Heart left ventricle (tissue), 13 donors: ENCODE data around the gene GPRIN1.

Experiments
- POLR2A ChIP-seq, 2 donors: fragments of 450-650 bp; IDR thresholded peaks; one replicate each; pipeline ENCODE4 v1.6.1; 2017; ENCODE audit warnings: antibody characterized with exemption in 2 of 2, mild to moderate bottlenecking in 2 of 2, moderate library complexity in 2 of 2
- TF ChIP-seq, protein P1 (sequence below), 12 donors: fragments of 200-600 bp; sonication (generic) in 4 of 12; IDR thresholded peaks; one replicate each; pipeline versions ENCODE4 v1.5.0 to v1.8.0; 2018 to 2022; ENCODE audit warnings: antibody characterized with exemption in 12 of 12, mild to moderate bottlenecking in 5 of 12
- donor health status: ischemic (EF 13 %, LVEDD 7.1; RV severe dilation, severe dysfunction).
- donor health status: DM: no; HTN: yes; CAD: no.
- donor health status: DM: no; HTN: no; CAD: no.
- donor health status: ischemic (EF 25% LVEDD 6.9; RV normal size, moderate dysfunction).
- donor health status: ischemic (EF 25% LVEDD 5.7; RV mildly dilated, moderate dysfunction).
- donor health status: ischemic (EF 35%, LVEDD 5.7; RV mildly dilated, moderate dysfunction).
- donor health status: nonischemic (EF 11% LVEDD 7.7; RV severe dilation, severe dysfunction).
- donor health status: DM: yes; HTN: yes; CAD: no.
- donor health status: PGD.
- donor health status: ischemic (EF 29% LVEDD 5.4; RV normal size, mild dysfunction).
- donor health status: nonischemic (EF 23%, LVEDD 6.1; RV moderate dilation, normal function).

DNA sequence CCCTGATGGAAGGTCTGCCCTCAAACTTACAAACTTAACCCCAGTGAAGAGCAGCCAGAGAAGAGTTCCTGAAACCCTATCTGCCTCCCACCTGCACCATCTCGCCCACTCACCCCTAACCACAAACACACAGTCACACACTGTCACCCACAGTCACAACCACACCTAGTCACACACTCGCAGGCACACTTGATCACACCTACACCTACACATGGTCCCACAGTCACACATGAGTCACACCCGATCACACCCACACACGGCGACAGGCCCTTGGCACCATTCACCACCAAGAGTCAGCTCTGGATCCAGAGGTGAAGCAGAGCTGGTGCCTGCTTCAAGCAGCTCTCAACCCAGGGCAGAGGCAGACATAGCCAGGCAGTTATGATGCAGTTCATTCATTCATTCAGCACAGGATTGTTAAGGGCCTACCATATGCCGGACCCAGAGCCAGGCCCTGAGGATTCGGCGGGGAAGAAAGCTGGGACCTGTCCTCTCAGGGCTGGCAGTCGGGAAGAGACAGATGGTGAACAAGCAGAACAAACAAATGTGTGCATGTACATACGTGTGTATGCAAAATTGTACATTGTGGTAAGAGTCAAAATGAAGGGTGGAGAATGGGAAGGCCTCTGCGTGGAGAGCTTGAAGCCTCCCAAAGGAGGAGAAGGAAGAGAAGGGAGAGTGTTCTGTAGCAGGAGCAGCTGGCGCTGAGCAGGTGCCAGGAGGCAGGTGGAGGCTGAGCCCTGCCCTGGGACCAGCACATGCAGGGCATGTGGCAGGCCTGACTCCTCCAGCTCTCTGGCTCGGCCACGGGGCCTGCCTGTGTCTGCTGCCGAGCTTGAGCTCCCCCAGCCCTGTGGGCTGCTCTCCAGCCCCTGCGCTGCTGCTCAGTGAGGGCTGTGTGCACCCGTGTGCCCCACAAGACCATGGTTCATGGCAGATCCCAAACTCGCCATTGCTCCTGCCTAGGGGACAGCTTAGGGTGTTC is 43.7 kb upstream of the GPRIN1 start:
- TF ChIP-seq, protein P1, sequence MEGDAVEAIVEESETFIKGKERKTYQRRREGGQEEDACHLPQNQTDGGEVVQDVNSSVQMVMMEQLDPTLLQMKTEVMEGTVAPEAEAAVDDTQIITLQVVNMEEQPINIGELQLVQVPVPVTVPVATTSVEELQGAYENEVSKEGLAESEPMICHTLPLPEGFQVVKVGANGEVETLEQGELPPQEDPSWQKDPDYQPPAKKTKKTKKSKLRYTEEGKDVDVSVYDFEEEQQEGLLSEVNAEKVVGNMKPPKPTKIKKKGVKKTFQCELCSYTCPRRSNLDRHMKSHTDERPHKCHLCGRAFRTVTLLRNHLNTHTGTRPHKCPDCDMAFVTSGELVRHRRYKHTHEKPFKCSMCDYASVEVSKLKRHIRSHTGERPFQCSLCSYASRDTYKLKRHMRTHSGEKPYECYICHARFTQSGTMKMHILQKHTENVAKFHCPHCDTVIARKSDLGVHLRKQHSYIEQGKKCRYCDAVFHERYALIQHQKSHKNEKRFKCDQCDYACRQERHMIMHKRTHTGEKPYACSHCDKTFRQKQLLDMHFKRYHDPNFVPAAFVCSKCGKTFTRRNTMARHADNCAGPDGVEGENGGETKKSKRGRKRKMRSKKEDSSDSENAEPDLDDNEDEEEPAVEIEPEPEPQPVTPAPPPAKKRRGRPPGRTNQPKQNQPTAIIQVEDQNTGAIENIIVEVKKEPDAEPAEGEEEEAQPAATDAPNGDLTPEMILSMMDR (IDR thresholded peaks at IDR 0.05) = no peak
- TF ChIP-seq POLR2A (IDR thresholded peaks at IDR 0.05) = no peak
